Melanocyte of skin (primary cell): Measurements from ENCODE around the gene BMS1. TPM values are rescaled to one million over a fixed set of nuclear protein-coding genes. Genes with fewer than 3 reads are reported as not detected.

Experiments
- small RNA-seq, 2 donors: library from RNA; depleted of rRNA; stranded (forward); fragments of <200 nt; gene quantifications; one replicate each; pipeline ENCODE3, GENCODE V24; 2012
- total RNA-seq, 2 donors: library from RNA; depleted of rRNA; stranded (reverse); fragments of >200 nt; gene quantifications; 2 replicates each; pipeline ENCODE4 v1.2.3, GENCODE V29; 2012

The BMS1 gene, protein sequence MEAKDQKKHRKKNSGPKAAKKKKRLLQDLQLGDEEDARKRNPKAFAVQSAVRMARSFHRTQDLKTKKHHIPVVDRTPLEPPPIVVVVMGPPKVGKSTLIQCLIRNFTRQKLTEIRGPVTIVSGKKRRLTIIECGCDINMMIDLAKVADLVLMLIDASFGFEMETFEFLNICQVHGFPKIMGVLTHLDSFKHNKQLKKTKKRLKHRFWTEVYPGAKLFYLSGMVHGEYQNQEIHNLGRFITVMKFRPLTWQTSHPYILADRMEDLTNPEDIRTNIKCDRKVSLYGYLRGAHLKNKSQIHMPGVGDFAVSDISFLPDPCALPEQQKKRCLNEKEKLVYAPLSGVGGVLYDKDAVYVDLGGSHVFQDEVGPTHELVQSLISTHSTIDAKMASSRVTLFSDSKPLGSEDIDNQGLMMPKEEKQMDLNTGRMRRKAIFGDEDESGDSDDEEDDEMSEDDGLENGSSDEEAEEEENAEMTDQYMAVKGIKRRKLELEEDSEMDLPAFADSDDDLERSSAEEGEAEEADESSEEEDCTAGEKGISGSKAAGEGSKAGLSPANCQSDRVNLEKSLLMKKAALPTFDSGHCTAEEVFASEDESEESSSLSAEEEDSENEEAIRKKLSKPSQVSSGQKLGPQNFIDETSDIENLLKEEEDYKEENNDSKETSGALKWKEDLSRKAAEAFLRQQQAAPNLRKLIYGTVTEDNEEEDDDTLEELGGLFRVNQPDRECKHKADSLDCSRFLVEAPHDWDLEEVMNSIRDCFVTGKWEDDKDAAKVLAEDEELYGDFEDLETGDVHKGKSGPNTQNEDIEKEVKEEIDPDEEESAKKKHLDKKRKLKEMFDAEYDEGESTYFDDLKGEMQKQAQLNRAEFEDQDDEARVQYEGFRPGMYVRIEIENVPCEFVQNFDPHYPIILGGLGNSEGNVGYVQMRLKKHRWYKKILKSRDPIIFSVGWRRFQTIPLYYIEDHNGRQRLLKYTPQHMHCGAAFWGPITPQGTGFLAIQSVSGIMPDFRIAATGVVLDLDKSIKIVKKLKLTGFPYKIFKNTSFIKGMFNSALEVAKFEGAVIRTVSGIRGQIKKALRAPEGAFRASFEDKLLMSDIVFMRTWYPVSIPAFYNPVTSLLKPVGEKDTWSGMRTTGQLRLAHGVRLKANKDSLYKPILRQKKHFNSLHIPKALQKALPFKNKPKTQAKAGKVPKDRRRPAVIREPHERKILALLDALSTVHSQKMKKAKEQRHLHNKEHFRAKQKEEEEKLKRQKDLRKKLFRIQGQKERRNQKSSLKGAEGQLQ
- 10 to 100 TPM; 14.5 to 15.3 TPM for total RNA-seq

DNA sequence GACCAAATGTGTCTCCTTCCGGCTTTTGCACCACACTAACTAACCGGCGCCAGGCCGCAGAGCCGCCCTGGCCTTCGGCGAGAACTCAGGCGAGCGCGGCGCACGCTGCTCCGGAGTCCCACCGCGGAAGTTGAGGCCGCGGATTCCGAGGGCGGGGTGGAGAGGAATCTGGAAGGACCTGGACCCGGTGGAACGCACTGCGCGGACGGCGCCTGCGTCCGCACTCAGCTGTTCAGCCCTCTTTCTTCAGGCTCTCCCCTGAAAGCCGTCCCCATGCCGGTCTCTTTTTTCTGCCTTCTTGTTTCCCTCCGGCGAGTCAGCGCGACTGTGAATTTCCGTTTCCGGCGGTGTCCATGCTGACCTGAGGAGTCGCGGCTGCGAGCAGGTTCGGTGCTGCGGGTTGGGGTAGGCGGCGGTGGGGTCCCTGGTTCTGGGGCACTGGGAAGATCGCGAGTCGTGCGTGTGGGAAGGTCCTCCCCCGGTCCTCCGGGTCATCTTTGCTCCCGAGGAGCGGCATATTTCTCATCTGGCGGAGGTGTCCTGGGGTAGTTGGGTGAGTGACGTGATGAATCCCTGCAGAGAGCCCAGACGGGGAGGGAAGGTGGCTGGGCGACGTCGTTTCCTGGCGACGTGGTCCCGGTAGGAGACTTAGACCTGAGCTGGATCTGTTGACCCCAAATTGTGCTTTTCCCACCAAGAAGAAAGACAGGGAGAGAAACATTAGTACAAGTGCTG is at the start of gene BMS1:
Gene BMS1, plus strand, starts transcription at position 350 of the 735 bp plus-strand sequence. CDS start 1,600 bp downstream, outside the sequence.

Small RNA genes lying within 50 kb of the gene (small RNA-seq; reads per million reads assigned to genes)
- 0 reads per million in 2 donors for gene RNU6-885P

Other genes starting within 250 kb of the BMS1 start
- 1 to 10 TPM; 4.8 to 5.7 TPM for gene ZNF33B, start 144.2 kb upstream of the BMS1 start, total RNA-seq